Gastrocnemius medialis (tissue), 4 donors: ENCODE measurements around the gene AHI1. TPM values are rescaled to one million over a fixed set of nuclear protein-coding genes. Genes with fewer than 3 reads are reported as not detected.

Experiments
- ATAC-seq, 2 donors: fragments of 150-250 bp; one replicate each; pipeline ENCODE4 v1.9.1; 2016
- DNase-seq, 2 donors: peaks; one replicate each; pipeline ENCODE4 v3.0.0-alpha.2; 2019
- H3K27ac ChIP-seq, 4 donors: fragments of 200-600 bp; sonication (generic); 1 replicate in 1 of 4; 2 replicates in 3 of 4; pipeline ENCODE4 v1.5.1; 2016 to 2018; ENCODE audit warnings: mild to moderate bottlenecking in 2 of 4, moderate library complexity in 1 of 4
- H3K27me3 ChIP-seq, 3 donors: fragments of 200-600 bp; sonication (generic) in 2 of 3; 1 replicate in 1 of 3; 2 replicates in 2 of 3; pipeline versions ENCODE4 v1.5.1 to v1.6.0; 2016 to 2019; ENCODE audit warnings: mild to moderate bottlenecking in 1 of 3, moderate library complexity in 1 of 3
- H3K36me3 ChIP-seq, 2 donors: fragments of 200-600 bp; sonication (generic) in 1 of 2; one replicate each; pipeline ENCODE4 v1.5.1; 2017 to 2018
- H3K4me1 ChIP-seq, 2 donors: fragments of 200-600 bp; sonication (generic) in 1 of 2; one replicate each; pipeline ENCODE4 v1.5.1; 2016 to 2017; ENCODE audit warnings: mild to moderate bottlenecking in 2 of 2
- H3K4me3 ChIP-seq, 4 donors: fragments of 200-600 bp; sonication (generic) in 3 of 4; 1 replicate in 1 of 4; 2 replicates in 3 of 4; pipeline ENCODE4 v1.5.1; 2016 to 2019; ENCODE audit warnings: mild to moderate bottlenecking in 2 of 4
- H3K9me3 ChIP-seq, 3 donors: fragments of 200-600 bp; sonication (generic) in 2 of 3; 1 replicate in 1 of 3; 2 replicates in 2 of 3; pipeline ENCODE4 v1.5.1; 2016 to 2019
- CTCF ChIP-seq, 5 experiments: fragments of 450-650 bp in 3 of 5; fragments of 200-600 bp in 2 of 5; sonication (generic) in 2 of 5; IDR thresholded peaks in 4 of 5; conservative IDR thresholded peaks in 1 of 5; 1 replicate in 4 of 5; 2 replicates in 1 of 5; pipeline ENCODE4 v1.5.1; 2016 to 2019; ENCODE audit warnings: antibody characterized with exemption in 5 of 5, mild to moderate bottlenecking in 3 of 5, moderate library complexity in 3 of 5
- POLR2A ChIP-seq, 2 donors: fragments of 450-650 bp; IDR thresholded peaks; one replicate each; pipeline ENCODE4 v1.6.1; 2017; ENCODE audit warnings: antibody characterized with exemption in 2 of 2, mild to moderate bottlenecking in 2 of 2, moderate library complexity in 2 of 2
- in situ Hi-C, 4 donors: fragments of 200-750 bp; cut with MboI; loops; one replicate each; pipeline versions ENCODE4 v1.15.0 to v1.8.0; 2017; ENCODE audit warnings: low sequenced_read_pairs in 4 of 4
- intact Hi-C: fragments of 100-400 bp; cut with DNase I; formaldehyde crosslinking; loops from one replicate; pipeline ENCODE4 v1.15.1; 2023; ENCODE audit warnings: low total_unique reads
- total RNA-seq, 4 donors: library from RNA; depleted of rRNA; stranded (reverse); fragments of >200 nt; gene quantifications; one replicate each; pipeline versions ENCODE4 v1.1.0 to v1.2.3, GENCODE V29; 2016

Gene AHI1
- total RNA-seq, 4 donors from 2014 or later, result 3.5 to 16.8 (median 8.2) TPM

GRCh38 chr6:135440087-135440792 is 57.3 kb downstream of the AHI1 start:
- in situ Hi-C loops, result no loop called here
- Histone ChIP-seq H3K36me3 (peaks cover 0 to 12% of the 10 kb centered on the region in 2 donors), H3K4me3 (no peak overlapping the region), H3K27ac (no peak overlapping the region), H3K4me1 (no peaks in the 10 kb centered on the region), H3K9me3 (no peaks in the 10 kb centered on the region), H3K27me3 (no peaks in the 10 kb centered on the region)
- no peak for DNase-seq
- ATAC-seq, result no peak
- TF ChIP-seq CTCF (IDR thresholded peaks at IDR 0.05 in 4 of 5, conservative IDR thresholded peaks at IDR 0.05 in 1 of 5), result no peak
- TF ChIP-seq POLR2A (IDR thresholded peaks at IDR 0.05), result no peak
- intact Hi-C loops, result no loop called here

- H3K4me3 ChIP-seq, result no peak overlapping the region
- H3K9me3 ChIP-seq, result no peaks in the 10 kb centered on the region
- H3K27me3 ChIP-seq, result no peaks in the 10 kb centered on the region
- H3K4me1 ChIP-seq, result no peaks in the 10 kb centered on the region
- no peak for TF ChIP-seq CTCF (IDR thresholded peaks at IDR 0.05 in 4 of 5, conservative IDR thresholded peaks at IDR 0.05 in 1 of 5)
- no peak for TF ChIP-seq POLR2A (IDR thresholded peaks at IDR 0.05)
- ATAC-seq, result no peak
- peaks cover under 1 to 19% of the 10 kb centered on the region in 2 donors for H3K36me3 ChIP-seq
- no peak overlapping the region for H3K27ac ChIP-seq
- intact Hi-C loops (no loop called here), in situ Hi-C loops (no loop called here)
- no peak for DNase-seq
Measured at GRCh38 chr6:135439549-135439948, 58.0 kb downstream of the AHI1 start.

- Histone ChIP-seq H3K9me3 (no peaks in the 10 kb centered on the region), H3K27ac (no peak overlapping the region), H3K4me3 (no peak overlapping the region), H3K27me3 (no peaks in the 10 kb centered on the region), H3K36me3 (peaks cover 4 to 20% of the 10 kb centered on the region in 2 donors), H3K4me1 (no peaks in the 10 kb centered on the region)
- ATAC-seq, result no peak
- no peak for DNase-seq
- TF ChIP-seq CTCF (IDR thresholded peaks at IDR 0.05 in 4 of 5, conservative IDR thresholded peaks at IDR 0.05 in 1 of 5) (no peak), POLR2A (IDR thresholded peaks at IDR 0.05) (no peak)
- in situ Hi-C loops, result no loop called here
- intact Hi-C loops, result no loop called here
Measured at GRCh38 chr6:135438907-135439535, 58.5 kb downstream of the AHI1 start.

- peaks cover 4 to 32% of the 10 kb centered on the region in 2 donors for H3K36me3 ChIP-seq
- intact Hi-C loops, result no loop called here
- in situ Hi-C loops, result no loop called here
- DNase-seq (no peak), ATAC-seq (no peak)
- TF ChIP-seq POLR2A (IDR thresholded peaks at IDR 0.05) (no peak), CTCF (IDR thresholded peaks at IDR 0.05 in 4 of 5, conservative IDR thresholded peaks at IDR 0.05 in 1 of 5) (no peak)
- H3K4me1 ChIP-seq, result no peaks in the 10 kb centered on the region
- no peak overlapping the region for H3K27ac ChIP-seq
- H3K4me3 ChIP-seq, result no peak overlapping the region
- no peaks in the 10 kb centered on the region for H3K9me3 ChIP-seq
- H3K27me3 ChIP-seq, result no peaks in the 10 kb centered on the region
Measured at GRCh38 chr6:135434991-135435390, 62.5 kb downstream of the AHI1 start.
